EL (cell line): ENCODE measurements around the gene DYRK2.

ENCODE experiments used
- DNase-seq: peaks from one replicate; pipeline ENCODE4 v3.0.0-alpha.2; 2016

Gene DYRK2

GRCh38 chr12:67705394-67706370 lies 57.1 kb downstream of the DYRK2 start:
- DNase-seq: peak; percentile 95

- no peak for DNase-seq
Observed at GRCh38 chr12:67709367-67709954, 60.9 kb downstream of the DYRK2 start.

- DNase-seq: peak; percentile 70
Observed at GRCh38 chr12:67710582-67710981, 62.0 kb downstream of the DYRK2 start.

GRCh38 chr12:67712011-67712410 lies 63.5 kb downstream of the DYRK2 start:
- DNase-seq: no peak

- DNase-seq: peak; percentile 24
Observed at GRCh38 chr12:67714648-67715047, 66.1 kb downstream of the DYRK2 start.
